HG03575 (cell line): Measurements from ENCODE around the gene VAMP3.

Experiments
- ATAC-seq: cut with Tn5 transposase; IDR thresholded peaks from one replicate; pipeline ENCODE4 v1.9.1; 2021; ENCODE audit not compliant: unreplicated experiment, insufficient number of reproducible peaks, low FRiP score; ENCODE audit errors: extremely low read depth

VAMP3 gene

DNA sequence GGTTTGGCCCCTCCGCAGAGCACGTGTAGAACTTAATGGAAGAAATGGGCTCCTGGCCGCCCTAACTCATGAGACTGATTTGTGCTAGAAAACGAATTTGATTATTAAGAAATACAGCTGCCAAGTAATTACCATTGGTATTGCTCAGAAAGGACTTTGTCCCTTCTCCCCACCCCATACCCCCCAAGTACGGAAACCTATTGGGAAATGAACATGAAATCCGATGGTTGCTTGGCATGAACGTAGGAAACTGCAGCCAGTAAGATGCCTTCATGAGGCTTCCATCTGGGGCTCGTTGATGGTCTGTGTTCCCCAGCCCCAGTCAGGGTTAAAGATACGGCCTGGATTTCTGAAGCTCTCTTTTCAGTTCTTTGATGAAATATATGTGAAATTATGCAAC lies 34.4 kb downstream of the VAMP3 start:
- ATAC-seq = no peak

- ATAC-seq = no peak
Observed at GRCh38 chr1:7808253-7808844, 37.3 kb downstream of the VAMP3 start.

- ATAC-seq = no peak
Observed at GRCh38 chr1:7809742-7810141, 38.6 kb downstream of the VAMP3 start.

GRCh38 chr1:7810395-7810794 lies 39.3 kb downstream of the VAMP3 start:
- ATAC-seq = no peak

DNA sequence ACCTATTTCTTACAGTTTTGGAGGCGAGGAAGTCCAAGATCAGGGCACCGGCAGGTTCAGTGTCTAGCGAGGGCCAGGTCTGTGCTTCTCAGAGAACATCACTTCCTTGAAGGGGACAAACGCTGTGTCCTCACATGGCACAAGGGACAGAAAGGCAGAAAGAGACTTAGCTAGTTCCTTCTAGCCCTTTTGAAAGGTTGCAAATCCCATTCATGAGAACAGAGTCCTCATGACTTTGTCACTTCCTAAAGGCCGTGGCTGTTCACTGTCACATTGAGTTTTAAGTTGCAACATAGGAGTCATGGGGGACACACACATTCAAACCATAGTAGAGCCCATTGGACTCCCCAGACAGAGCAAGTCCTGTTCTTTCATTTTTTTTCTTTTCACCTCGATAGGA lies 40.4 kb downstream of the VAMP3 start:
- ATAC-seq = no peak

GRCh38 chr1:7813677-7814373 lies 42.7 kb downstream of the VAMP3 start:
- no peak for ATAC-seq

GRCh38 chr1:7821282-7821681 lies 50.2 kb downstream of the VAMP3 start:
- ATAC-seq = no peak

DNA sequence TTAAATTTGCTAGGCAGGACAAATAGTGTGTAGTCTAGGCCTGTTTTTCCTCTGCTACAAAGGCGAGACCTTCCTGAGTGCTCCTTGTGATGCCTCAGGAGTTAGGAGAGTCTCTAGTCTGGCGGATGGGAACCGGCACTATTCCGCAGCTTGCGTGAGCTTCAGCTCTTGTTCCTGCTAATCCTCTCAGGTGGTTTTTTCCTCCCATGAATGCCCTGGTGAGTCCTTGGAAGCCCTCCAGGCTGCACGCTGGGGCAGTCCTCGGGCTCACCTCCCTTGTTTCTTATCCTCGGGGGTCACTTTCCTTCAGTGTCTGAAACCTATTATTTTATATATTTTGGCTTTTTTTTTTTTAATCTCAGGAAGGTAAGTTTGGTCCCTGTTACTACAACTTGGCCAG lies 53.6 kb downstream of the VAMP3 start:
- no peak for ATAC-seq

GRCh38 chr1:7826363-7826762 lies 55.3 kb downstream of the VAMP3 start:
- no peak for ATAC-seq

DNA sequence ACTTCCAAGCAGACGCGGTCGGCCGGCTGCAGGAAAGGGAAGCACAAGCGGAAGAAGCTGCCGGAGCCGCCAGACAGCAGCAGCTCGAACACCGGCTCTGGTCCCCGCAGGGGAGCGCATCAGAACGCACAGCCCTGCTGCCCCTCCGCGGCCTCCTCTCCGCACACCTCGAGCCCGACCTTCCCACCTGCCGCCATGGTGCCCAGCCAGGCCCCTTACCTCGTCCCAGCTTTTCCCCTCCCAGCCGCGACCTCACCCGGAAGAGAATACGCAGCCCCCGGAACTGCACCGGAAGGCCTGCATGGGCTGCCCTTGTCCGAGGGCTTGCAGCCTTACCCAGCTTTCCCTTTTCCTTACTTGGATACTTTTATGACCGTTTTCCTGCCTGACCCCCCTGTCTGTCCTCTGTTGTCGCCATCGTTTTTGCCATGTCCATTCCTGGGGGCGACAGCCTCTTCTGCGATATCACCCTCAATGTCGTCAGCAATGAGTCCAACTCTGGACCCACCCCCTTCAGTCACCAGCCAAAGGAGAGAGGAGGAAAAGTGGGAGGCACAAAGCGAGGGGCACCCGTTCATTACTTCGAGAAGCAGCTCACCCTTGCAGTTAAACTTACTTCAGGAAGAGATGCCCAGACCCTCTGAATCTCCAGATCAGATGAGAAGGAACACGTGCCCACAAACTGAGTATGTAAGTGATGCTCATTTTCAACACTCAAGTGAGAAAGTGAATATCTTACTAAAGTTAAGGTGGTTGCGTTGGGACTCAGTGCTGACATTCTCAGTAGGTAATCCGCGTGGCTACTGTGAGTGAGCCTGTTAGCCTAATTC lies 56.2 kb downstream of the VAMP3 start:
- ATAC-seq = no peak
